GM20431 (cell line): ENCODE results near the gene CHKA.

Experiments used
- in situ Hi-C: fragments of 300-500 bp; cut with MseI, MboI; formaldehyde crosslinking; loops from one replicate; pipeline ENCODE4 v1.15.0; 2020; ENCODE audit warnings: low sequenced_read_pairs; ENCODE audit not compliant: unreplicated experiment

CHKA gene

DNA sequence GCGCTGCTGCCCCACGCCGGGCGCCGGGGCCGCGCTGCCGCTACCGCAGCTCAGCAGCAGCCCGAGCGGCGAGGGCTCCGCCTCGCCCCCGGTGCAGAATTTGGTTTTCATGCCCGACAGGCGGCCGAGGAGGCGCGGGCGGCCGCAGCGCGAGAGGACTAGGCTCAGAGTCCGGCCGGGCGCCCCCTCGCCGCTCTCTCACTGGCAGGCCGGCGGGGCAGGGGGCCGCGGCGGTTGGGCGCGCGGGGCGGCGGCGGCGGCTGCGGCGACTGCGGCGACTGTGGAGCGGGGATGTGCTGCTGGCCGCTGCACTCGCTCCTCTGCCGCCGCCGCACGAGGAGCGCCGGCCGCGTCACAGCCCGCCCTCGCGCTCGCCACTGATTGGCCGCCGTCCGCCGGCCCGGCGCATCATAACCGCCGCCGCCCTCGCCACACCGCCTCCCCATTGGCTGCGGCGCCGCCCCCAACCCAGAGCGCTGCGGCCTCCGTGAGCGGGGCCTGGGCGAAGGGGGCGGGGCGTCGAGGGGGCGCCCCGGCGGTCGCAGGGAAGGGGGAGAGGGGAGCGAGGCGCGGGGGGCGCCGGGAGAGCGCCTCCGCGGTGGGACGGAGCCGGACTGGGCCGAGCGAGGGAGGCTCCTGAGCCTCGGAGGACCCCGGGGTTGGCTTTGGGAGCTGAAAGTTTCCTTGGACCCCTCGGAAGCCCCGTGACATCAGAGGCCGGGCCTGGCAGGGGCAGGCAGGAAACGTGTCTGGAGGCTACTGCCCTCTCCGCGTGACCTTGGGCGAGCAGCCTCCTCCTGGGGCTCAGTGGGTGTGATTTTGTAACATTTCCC lies at the start of gene CHKA:
Gene CHKA, minus strand, starts transcription at position 322 of the 833 bp plus-strand sequence. Its CDS starts 211 bp downstream, at position 111.
- in situ Hi-C loops, result no loop called here

DNA sequence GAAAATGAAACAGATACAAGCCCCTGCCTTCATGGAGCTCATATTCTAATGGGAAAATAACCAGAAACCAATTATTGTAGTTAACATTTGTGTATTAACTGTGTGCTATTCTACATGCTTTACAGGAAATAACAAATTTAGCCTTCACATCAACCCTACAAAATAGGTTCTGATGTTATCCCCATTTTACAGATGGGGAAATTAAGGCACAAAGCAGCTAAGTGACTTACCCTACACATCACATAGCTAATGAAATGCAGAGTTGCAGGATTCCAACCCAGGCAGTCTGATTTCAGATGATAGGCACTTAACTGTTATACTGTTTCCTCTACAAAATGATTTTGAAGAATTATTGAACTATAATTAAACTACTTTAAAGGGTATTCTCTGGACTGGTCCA lies 48.3 kb upstream of the CHKA start:
- in situ Hi-C loops, result no loop called here

DNA sequence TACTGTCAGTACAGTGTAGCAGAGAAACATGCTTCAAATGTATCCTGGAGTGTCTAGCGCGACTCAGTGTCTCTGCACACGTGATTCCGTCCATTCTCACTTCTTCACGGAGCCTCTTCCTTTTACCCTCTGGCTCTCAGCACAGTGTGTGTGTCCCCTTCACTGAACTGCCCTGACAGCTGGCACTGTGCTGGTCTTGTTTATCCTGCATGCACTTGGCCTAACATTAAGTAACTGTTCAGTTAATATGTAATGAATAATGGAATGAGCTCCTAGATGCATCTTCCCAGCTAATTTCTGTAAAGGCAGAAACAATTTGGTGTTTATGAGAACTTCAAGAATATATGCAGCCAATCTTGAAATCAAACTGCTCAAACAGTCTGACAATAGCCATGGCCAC lies 47.5 kb upstream of the CHKA start:
- in situ Hi-C loops, result no loop called here

DNA sequence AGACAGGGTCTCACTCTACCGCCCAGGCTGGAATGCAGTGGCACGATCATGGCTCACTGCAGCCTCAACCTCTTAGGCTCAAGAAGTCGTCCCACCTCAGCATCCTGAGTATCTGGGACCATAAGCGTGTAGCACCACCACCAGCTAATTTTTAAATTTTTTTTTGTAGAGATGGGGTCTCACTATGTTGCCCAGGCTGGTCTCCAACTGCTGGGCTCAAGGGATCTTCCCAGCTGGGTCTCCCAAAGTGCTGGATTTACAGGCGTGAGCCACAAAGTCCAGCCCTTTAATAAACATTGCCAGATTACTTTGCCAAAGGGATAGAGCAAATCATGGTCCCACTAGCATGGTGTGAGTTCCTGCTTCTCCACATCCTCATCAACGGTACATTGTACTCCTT lies 46.3 kb upstream of the CHKA start:
- in situ Hi-C loops, result no loop called here

DNA sequence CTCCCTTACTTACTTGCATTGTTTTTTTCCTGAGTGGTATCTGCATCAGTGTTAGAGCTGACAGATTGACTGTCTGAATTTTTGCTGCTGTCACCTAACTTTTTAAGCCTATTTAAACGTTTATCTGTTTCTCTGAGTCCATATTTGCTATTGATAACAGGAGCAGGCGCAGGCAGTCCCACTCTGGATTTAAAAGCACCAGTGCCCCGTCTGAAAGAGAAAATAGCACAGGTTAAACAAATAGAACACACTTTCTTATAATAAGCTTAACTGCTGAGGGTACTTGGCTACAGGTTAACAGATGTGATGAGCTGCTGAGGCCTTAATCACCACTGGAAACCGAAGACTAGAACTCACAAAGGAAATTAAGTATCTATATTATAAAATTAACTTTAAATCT lies 45.8 kb upstream of the CHKA start:
- in situ Hi-C loops, result no loop called here

DNA sequence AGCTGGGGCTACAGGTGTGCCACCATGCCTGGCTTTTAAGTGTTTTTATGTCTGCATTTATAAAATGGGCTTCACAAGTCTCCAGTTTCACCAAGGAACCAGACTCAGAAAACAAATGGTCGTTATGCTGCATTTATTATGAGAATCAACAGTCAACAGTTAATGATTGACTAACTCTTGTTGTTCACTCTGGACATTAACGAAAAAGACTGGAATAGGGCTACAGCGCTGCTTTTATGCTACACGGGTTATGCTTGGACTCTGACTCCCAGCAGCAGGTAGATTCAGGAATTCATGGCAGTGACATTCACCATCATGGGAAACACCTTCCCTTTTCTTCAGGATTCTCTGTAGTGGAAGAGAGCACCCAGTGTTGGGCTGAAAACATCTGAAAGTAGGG lies 44.4 kb upstream of the CHKA start:
- in situ Hi-C loops, result no loop called here

DNA sequence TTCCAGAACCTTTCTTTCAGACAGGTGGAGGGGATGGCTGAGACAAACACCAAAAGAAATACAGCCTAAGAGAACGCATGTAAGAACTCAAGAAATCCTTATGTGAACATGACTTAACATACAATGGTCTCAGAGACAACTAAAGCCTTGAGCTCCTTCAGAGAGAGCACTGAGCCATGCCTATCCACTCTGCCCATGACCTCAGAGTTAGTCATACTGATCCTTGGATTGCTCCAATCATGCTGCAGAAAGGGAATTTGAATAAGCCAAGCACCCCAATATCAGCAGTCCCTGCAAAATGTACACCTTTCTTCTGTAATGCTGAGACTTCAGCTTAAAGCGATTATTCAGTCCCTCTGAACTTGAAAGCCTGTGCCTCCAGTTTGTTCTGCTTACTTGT lies 43.2 kb upstream of the CHKA start:
- in situ Hi-C loops, result no loop called here

DNA sequence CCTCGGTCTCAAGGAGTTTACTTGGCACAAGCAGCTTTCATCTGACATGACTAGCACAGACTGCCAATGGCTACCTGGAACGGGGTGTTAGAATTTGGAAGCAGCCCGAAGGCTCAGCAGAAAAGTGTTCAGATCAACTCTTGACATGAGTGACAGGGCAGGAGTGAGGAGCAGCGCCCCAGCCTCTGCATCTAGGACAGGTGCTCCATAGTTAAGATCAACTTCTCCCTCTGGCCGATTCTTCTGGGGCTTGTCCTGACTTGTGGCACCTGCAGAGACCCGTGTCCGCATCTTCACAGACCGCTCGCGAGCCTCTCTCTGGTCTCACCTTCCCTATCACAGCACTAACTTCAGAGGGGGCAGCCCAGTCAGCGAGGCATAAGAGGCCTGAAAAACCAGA lies 42.5 kb upstream of the CHKA start:
- in situ Hi-C loops, result no loop called here

DNA sequence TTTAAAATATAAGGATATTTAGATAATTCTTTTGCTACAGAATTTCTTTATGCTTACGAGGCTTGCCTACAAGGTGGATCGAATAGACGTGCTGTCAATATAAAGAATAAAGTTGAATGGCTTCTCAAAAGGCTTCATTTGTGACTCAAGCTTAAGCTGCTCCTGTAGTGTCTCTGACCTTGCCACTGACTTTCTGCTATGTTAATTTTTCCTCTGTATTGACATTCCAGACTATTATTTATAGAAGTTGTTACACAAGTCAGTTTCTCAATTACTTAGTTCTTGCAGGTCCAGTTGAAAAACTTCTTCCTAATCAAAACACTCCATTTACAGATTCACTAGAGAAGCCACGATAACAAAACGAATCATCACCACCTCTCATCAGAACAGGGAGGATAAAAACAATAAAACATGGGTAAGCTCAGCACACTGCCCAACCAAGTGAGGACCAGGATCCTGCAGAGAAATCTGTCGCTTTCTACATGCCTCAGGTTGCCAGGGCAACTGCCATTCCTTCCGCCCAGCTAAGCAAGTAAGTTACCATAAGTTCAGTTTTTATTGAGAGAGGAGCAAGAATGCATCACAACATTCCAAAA lies 39.0 kb upstream of the CHKA start:
- in situ Hi-C loops, result no loop called here

DNA sequence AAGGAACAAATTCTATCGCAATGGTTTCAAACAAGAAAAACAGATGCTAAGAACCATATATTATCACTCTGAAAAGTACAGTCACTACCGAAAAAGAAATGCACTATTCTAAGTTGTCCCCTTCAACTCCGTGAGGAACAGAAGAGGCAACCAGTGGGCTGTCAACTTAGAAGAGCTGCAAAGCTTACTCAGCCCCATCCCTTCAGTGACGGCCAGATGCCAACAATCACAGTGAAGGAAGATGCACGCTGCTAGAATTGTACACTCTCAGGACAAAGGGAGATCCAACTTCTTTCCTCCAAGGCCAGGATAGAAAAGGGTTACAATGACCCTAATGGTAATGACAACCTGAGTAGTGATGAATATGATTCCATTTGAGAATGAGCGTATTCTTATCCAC lies 38.5 kb upstream of the CHKA start:
- in situ Hi-C loops, result no loop called here

DNA sequence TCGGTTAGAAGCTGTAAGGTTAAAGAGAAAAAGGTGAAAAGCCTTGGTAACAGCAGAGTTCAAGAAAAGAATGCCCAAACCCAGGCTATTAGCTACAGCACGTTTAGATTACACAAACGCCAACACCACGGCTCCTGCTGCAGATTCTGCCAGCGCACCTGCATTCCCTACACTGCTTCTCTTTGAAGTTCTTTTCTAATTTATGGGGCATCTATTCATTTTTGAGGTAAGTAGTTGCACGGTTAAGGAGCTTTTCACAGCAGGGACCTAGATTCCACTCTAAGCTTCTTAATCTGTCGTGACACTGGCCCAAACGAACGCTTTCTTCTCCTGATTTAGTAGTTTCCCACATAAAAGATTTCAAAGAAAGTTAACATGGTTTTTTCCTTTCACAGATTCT lies 38.0 kb upstream of the CHKA start:
- in situ Hi-C loops, result no loop called here

DNA sequence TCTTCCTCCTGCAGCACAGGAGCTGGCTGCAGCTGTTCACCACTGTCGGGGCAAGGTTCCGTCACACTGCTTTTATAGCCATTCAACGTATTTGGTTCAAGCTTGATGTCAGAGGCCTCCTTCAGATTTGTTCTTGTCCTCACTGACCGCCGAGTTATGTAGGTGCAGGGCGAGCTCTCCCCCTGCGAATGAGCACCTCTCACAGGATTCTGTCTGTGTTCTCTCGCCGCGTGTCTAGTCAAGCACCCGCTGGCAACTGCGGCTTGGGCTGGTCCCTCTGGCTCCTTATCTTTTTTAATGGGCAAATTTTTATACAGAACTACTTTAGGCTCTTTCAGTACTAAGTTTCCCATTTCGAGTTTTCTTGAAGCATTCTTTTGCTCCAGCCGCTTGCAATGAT lies 37.4 kb upstream of the CHKA start:
- in situ Hi-C loops, result no loop called here

DNA sequence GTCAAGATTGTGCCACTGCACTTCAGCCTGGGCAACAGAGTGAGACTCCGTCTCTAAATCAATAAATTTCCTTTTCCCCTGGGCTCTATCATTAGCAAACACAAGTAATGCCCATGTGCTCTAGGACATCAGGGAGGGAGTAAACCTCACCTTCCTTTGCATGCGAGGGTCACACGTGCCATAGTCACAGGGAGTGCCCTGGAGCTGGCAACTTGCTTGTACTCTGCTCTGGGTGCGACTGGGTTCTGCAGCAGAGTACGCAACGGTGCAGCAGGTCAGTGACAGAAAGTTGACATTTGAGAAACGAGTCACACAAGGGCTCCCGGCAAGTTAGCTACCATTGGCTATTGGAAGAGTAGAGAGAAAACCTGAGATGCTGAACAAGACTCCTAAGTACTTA lies 32.6 kb upstream of the CHKA start:
- in situ Hi-C loops, result no loop called here

DNA sequence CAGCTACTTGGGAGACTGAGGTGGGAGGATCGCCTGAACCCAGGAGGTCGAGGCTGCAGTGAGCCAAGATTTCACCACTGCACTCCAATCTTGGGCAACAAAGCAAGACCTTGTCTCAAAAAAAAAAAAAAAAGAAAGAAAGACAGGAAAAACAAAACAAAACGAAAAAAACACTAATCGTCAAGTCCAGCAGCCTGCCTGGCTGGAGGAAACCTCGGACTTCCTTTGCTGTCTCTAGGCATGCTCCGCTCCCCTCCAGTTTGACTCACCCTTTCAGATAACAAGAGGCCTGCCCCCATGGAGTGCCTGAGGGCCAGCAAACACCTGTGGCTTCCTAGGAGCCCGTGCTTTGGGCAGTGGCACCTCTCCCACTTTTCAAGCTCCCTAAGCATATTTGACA lies 28.8 kb upstream of the CHKA start:
- in situ Hi-C loops, result no loop called here

DNA sequence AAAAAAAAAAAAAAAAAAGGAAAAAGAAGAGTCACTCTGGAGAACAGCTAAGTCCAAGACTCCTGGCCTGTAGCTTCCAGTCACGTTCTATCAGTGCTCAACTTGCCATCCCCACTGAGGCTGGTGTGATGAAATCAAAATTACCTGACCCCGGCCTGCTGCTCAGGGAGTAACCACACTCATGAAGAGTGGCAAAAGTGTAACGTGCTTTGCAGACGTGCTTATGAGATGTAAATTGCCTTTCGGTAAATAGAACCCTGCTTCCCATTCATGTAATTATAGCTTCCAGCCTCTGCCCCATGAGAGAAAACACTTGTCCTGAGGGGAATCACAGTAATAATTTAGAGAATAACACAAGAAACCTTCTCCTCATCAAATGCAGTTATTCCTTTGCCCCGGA lies 28.2 kb upstream of the CHKA start:
- in situ Hi-C loops, result no loop called here

DNA sequence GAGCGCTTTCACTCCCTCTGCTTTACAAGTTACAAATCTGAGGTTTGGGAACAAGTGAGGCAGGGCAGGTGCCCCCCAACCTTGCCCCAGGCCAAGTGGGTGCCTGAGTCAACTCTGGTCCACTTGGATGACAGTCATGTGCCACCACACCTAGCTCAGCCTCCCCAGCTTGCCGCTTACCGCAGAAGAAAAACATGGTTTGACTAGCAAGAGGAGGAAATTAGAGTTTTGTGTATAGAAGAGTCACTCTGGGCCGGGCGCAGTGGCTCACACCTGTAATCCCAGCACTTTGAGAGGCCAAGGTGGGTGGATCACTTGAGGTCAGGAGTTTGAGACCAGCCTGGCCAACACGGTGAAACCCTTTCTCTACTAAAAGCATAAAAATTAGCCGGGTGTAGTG lies 27.7 kb upstream of the CHKA start:
- in situ Hi-C loops, result no loop called here

DNA sequence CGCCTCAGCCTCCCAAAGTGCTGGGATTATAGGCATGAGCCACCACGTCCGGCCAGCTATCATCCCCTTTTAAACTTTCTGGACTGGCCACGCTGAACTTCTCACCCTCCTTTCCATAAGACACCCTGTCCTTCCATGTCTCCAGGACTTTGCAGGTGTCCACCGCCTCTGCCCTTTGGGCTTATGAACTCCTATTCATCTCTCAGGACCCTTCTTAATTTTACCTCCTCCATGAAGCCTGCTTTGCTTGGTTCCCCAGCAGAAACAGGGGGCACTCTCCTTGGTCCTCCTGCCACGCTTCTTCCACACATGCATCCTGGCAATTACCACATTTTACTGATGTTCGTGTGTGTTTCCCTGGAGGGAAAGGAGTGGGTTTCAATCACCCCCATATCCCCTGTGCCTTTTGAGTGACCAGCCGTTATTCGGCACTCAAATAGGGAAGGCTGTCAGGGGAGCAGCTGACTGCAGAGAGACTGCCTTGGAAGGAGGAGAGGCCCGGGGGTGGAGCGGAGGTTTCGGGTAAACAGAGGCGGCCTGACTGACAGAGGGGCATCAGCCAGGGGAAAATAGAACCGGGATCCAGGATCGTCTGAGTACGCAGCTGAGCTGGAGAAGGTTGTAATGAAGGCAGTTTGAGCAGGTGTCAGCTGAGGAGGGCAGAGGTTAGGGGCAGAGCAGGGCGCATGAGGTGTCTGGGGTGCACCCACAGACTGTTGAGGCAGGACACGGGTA lies 27.1 kb upstream of the CHKA start:
- in situ Hi-C loops, result no loop called here

DNA sequence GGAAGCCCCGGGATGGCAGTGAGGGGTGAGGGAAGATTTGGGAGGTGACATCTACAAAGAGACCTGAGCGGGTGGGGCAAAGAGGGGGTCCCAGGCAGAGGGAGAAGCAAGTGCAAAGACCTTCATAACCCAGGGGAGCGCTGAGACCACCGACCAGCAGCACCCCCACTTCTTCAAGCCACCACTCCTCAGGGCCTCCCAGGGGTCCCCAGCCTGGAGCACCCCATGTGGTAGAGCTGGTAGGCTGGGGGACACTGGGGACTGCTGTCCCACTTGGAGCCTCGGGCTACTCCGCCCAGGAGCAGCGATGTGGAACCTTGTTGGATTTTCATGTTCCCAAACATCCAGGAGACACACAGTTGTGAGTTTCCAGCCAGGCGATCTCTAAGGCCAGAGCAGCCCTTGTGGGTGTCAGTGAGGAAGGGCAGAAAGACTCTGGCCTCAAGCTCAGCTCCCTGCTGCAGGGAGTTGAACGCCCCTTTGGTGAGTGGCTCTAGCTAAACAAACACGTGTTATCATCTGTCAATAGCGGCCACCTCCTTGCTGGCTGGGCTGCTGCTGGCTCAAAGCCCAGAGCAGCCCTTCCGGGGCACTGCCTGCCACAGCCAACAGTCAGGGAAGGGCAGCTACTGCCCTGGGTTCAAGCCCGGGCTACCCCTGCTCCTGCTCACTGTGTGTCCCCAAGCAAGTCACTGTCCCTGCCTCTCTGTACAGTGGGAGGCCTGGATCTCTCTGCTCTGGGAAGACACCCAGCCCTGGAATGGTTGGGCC lies 25.7 kb upstream of the CHKA start:
- in situ Hi-C loops, result no loop called here

DNA sequence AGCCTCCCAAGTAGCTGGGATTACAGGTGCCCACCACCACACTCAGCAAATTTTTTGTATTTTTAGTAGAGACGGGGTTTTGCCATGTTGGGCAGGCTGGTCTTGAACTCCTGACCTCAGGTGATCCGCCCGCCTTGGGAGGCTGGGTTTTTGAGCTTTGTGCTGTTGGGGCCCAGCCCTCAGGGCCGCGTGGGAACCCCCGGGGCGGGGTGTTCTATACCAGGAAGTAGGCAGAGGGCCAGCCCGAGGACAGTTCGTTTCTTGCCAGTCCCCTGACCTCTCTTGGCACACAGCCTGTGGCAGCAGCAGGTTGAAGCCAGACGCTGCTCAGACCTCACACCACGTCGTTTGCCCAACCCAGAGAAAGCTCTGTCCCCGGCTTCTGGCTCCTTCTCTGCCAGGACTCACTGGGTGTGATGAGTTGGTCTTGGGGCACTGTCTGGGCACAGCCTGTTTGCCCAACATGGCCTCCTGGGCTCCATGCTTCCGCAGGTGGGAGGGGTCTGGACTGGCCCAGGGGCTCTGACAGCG lies 24.9 kb upstream of the CHKA start:
- in situ Hi-C loops, result no loop called here

DNA sequence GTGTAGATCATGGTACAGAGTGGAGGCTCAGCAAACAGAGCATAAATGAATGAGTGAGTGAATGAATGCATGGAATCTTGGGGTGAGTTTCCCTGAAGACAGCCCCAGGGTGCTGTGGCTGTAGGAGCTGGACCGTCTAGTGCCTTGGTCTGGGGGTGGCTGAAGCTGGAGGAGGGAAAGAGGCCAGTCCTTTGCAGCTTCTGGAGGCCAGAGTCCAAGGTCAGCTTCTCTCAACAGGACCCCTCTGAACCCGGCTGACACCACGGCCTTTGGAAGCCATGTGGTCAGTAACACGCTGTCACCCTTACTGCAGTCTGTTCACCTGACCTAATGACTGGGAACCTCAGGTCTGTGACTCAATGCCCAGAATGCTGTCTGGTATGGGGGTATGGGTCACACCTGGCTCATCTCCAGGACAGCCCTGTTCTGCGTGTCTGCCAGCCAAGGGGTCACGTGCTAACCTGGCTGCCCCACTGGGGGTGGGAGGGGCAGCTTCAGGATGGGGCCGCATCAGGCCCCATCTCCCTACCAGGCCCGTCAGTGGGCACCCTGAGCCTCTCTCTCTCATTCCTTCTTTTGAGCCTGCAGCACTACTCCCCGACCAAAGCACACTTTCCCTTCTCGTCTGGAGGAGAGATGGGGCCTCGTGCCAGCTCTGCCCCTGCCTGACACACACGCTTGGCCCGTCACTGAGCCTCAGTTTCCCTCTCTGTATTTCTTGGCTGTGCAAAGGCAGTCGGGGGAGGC lies 24.1 kb upstream of the CHKA start:
- in situ Hi-C loops, result no loop called here
